Medulla oblongata (tissue), 1 donor: ENCODE measurements around the gene MB.
A peak's percentile ranks its signal among the peaks of the same experiment; 100 is the strongest.

Experiments used
- DNase-seq: peaks from one replicate; pipeline ENCODE4 v3.0.0-alpha.2; 2015; ENCODE audit errors: extremely low spot score

Gene MB

DNA sequence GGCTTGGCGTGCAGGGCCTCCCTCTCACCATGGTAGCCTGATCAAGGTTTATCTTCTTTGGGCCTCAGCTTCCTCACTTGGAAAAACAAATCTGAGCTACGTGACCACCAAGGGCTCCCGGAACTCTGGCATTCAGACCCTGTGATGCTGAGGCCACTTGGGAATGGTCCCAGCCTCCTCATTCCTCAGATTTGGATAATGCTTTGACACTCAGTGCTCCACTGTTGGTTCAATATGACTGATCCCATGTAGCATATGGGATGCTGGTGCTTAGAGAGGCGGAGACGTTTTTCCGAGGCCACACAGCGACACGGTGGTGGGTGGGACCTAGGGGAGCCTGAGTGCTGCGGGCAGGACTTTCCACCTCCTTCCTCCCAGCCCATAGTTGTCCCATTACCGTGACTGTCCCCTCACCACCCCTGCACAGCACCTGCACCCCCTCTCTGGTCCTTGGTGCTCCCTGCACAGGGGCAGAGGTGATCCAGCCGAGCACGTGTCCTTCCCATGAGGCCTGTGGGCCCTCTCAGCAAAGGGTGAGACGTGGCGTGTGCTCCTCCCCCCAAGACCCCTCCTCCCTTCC lies 23.1 kb downstream of the MB start:
- no peak for DNase-seq

DNA sequence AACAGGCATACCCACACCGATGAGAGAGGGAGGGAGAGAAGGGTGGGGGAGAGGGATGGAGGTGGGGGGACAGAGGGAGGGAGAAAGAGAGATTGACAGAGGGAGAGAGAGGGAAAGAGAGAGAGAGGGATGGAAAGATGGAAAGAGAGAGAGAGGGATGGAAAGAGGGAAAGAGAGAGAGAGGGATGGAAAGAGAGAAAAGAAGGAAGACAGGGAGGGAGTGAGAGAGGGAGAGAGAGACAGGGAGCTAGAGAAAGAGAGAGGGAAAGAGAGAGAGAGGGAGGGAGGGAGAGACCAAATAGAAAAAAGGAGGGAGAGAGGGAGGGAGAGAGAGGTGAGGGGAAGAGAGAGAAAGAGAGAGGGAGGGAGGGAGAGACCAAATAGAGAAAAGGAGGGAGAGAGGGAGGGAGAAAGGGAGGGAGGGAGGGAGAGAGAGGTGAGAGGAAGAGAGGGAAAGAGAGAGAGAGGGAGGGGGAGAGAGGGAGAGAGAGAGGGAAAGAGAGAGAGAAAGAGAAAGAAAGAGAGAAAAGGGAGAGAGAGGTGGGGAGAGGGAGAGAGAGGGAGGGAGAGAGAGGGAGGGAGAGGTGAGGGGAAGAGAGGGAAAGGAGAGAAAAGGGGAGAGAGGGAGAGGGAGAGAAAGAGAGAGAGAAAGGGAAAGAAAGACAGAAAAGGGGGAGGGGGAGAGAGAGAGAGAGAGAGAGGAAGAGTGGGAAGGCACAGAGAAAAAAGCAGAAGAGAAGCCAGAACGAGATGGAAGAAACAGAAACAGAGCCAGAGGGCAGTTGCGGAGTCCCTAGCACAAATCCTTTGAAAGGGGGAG lies 23.8 kb downstream of the MB start:
- DNase-seq: no peak

DNA sequence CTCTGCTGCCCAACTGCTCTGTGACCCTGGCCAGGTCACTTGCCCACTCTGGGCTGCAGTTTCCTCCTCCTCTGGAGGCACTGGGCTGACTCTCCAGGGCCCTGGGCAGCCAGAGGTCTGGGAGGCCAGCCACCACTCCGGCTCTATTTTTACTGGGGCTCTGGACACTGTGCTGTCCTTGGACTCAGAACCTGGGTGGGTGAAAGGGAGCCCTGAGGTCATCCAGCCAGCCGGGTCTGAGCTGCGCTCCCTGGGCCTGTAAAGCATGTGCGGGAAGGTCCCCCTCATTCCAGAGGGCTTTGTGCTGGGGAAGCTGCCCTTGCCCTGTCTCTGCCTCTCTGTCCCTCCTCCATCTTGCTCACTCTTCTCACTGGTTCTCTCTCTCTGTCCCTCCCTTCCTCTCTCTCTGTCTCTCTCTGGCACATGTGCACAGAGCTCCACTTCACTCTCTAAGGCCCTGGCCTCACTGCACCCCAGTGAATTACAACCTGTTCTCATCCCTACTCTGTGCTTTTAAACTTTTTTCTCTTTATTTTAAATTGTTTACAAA lies 24.6 kb downstream of the MB start:
- DNase-seq: no peak

DNA sequence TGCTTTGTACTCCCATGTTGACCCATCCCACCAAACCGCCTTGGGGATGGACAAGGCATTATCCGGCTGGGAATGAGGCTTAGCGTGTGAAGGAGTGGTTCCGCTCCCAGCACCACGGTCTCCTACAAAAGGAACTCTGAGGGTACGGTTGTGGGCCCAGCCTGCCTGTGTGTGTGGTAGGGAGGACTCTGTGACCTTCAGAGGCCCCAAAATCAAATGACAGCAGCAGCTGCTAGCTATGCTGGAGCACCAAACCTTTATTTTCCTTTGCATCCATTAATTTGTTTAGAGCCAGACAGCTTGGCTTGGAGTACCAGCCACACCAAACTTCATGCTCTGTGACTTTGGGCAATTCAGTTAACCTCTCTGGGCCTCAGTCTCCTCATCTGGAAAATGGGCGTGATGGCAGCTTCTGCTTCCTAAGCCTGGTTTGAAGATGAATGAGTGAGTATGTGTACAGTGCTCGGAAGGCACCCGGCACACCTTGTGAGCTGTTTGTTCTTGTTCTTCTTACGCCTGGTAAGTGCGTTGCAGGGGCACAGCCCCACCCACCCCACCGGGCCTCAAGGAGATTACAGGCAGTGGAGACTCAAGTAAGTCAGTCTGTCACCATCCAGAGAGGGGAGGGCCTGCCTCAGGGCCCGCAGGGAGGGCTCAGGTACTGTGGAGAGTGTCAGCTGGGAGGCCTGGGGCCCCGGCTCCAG lies 25.3 kb downstream of the MB start:
- no peak for DNase-seq

DNA sequence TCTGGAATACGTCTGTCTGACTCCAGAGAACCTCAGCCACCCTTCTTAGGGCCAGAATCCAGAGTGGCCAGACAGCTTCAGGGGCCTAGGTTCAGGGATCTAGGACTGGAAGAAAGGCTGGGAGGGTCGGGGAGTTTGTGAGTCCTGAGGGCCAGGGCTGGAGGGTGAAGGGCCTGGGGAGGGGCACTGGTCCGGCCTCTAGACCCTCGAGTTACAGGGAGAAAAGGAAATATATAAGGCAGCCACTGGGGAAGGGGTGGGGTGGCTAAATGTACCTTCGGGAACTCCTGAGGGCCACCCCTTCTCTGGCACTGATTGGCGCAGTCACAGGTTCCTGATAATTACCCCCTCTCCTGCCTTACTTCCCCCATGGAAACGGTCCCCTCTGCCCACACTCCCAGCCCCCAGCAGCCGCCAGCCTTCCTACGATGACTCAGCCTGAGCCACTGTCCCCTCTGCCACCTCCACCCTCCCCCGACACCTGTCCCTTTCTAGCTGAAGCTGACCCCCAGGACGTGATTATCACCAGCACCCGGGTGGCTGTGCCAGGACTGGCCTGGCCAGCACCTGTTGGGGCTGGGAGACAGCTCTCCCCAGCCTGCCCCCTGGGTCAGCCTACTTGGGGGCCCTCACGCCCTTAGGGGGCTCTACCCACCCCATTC lies 26.4 kb downstream of the MB start:
- no peak for DNase-seq

DNA sequence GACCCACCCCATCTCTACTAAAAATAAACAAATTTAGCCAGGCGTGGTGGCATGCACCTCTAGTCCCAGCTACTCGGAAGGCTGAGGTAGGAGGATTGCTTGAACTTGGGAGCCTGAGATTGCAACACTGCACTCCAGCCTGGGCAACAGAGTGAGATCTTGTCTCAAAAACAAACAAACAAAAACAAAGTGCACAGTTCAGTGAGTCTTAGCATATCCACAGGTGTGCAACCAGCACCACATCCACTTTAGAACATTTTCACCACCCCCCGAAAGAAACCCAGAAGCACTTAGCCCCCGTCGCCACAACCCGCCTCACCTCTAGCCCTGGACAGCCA lies 27.4 kb downstream of the MB start:
- no peak for DNase-seq

DNA sequence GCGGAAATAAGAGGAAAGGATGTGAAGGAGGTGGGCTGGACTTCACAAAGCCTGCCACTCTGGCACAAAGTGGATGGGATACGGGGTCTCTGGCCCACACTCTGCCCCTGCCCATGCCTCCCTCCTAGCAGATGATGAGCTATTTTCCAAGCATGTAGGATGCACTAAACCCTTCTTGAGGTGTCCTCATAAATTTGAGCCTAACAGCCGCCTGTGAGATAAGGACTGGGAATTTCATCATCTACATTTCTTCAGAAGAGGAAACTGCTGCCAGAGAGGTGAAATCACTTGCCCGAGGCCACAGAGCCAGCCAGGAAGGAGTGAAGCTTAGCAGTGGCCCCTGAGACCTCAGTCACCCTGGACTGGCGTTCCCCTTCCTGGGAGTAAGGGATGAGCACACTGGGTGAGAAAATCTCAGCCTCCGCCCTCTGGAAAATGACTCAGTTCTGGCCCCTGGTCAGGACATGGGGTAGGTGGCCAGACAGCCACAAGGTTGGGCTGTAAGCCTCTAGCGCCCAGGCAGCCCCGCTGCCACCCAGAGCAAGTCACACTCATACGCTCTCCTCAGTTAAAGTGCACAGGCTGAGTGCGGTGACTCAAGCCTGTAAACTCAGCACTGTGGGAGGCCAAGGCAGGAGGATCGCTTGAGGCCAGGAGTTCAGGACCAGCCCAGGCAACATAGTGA lies 27.9 kb downstream of the MB start:
- DNase-seq: no peak

DNA sequence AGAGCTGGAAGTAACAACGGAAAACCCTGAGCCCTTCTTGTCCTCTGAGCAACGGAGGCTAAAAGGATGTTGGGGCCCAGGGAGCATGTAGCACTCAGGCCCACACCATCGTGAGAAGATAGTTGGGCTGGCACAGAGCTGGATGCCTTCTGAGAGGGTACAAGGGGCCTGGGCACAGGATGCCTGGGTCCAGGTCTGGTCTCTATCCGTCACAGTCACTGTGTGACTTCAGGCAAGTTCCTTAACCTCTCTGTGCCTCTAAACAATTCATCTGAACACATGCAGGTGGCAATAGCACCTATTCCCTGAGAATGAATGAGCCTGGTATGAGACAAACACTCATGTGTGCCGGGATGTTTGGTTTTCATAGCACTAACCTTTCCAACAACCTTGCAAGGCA lies 29.2 kb downstream of the MB start:
- no peak for DNase-seq

DNA sequence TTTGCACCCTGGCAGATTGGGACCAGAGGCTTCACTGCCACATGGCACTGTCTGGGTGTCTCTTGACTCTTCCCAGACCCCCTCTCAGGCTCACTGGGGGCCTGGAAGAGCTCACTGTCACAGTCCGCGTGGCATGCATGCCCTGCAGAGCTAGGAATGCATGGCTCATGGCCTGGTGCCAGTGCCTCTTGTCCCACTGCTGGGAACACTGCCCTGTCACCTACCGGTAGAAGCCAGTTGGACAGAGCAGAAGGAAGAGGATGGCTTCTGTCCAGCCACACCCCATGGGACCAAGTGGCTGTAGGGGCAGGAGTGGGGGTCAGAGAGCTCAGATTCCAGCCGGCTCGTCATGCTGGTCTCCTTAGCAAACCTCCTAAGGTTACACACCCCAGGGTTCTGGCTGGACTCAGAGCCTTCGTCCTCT lies 29.7 kb downstream of the MB start:
- DNase-seq: peak; percentile 55

DNA sequence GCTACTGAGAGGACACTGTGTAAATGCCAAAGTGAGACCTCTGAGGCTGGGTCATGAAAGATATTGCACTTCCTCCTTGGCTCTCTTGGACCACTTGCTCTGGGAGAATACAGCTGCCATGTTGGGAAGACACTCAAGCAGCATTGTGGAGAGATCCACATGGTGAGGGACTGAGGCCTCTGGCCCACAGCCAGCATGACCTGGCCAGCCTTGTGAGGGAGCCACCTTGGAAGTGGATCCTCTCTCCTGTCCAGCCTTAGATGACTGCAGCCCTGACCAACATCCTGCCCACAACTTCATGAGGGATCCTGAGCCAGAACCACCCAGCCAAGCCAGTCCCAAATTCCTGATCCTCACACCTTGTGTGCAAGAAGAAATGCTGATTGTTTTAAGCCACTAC lies 30.4 kb downstream of the MB start:
- DNase-seq: no peak

DNA sequence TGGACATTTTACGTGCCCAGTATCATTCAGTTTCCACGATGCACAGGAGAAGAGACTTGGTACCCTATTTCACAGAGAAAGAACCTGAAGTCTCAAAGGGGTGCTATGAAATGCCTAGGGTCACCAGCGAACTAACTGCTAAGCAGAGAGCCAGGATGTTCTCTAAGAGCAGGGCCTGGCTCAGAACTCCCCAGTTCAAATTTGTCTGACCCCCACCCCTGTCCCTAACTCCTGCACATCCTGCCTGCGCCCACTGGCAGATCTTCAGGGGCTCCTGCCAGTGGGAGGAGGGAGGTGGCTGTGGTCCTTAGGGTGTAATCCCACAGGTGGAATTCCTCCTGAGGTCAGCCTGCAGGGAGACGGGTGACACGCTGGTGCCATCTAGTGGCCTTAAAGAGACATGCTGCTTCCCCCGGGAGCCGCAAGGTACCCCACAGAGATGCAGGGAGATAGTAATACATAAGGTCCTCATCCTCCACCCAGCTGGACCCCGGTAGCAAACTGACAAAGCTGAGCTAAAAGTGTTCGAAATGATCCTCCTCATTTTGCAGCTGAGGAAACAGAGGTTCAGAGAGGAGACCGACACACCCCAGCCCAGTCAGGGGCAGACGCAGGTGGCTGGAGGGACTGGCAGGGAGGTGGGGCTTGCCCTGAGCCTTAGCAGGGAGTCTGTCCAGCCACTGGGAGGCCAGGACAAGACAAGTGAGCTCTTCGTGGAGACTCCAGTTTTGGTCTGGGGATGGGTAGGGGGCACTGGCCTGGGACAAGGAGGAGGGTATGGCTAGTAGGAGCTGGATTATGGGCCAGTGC lies 34.1 kb downstream of the MB start:
- peak; percentile 73 for DNase-seq

DNA sequence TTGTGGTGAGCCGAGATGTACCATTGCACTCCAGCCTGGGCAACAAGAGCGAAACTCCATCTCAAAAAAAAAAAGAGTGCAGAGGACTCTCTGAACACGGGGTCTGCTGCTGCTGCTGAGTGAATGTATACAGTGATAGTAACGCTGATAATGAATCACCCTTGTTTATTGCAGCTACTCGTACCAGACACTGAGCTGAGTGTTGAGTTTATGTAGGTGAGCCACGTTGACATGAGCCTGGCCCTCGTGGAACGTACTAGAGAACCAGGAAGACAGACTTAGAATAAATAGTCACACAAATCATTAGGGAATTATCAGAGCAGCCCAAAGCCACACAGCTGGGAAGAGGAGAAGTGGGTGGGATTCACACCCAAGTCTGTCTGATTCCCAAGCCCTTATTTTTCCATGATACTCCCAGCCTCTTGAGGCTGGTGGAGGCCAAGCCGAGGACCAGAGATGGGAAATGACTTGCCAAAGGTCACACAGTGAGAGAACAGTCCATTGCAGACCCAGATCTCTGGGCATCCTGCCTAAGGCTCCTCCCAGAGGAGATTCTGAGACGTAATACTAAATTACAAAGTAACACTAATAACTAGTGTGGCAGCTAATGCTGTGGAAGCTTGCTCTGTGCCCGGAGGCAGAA lies 34.8 kb downstream of the MB start:
- no peak for DNase-seq

DNA sequence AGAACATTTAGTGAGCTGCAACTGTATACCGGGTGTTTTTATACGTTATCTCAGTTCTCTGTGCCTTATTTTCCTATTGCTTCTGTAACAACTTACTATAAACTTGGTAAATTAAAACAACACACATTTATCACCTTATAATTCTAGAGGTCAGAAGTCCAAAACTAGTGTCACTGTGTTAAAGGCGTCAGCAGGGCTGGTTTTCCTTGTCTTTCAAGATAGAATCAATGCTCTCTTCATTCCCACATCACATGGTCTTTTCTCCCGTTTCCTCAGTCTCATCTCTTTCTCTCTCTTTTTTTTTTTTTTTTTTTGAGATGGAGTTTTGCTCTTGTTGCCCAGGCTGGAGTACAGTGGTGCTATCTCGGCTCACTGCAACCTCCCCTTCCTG lies 36.1 kb downstream of the MB start:
- no peak for DNase-seq

DNA sequence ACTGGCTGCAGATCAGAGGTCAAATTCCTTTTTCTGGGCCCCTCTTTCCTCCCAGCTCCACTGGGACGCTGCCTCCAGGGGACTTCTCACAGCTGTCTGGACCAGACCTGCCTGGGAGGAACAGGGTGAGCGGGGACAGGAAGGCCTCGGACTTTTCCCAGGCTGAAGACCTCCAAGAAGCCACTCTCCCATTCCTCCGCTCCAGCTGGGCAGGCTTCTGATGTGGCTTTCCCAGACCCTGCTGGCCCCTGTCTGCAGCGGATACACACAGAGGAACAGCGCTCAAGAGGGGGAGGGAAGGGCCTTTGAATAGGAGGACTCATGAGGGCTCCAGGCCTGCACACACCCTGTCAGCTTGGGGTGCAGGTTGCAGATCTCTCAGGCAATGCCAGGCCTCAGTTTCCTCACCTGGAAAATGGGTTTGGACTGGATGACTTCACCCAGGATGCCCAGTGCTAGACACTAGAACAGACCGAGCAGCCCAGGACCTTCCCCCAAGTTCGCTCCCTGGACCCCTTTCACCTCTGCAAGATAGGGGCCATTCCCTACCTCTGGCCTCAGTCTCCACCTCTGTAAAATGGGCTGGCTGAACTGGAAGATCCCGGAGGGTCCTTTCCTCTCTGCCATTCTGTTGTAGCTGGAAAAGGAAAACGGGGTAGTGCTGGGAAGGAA lies 36.6 kb downstream of the MB start:
- DNase-seq: no peak

DNA sequence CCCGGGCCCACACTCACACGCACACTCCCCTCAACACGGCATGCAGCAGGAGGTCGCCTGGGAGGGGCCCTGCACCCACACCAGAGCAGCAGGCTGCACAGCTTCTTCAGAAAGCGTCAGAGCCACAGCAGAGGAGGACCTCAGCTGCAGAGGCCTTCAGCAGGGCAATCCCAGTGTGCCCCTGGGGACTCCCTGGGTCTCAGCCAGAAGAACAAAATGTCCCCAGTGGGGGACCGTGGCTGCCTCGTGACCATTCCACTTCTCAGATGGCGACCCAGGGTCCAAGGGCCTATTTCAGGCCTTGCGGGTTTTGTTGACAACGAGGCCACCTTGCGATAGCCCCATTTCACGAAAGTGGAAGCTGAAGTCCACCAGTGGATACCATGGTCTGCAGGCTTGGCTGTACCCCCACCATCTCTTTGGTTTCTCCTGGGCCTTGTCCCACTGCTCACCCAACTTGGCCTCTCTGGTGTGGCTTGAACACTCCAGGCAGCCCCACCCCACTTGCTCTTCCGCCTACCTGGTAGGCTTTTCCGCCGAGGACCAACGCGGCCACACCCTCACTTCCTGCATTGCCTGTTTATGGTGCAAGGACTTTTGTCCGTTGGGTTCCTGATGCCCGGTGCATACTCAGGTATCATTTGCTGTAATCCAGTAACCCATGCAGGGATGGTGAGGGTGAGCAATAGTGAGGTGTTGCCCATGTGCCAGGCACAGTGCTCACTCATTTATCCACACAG lies 38.1 kb downstream of the MB start:
- DNase-seq: no peak

DNA sequence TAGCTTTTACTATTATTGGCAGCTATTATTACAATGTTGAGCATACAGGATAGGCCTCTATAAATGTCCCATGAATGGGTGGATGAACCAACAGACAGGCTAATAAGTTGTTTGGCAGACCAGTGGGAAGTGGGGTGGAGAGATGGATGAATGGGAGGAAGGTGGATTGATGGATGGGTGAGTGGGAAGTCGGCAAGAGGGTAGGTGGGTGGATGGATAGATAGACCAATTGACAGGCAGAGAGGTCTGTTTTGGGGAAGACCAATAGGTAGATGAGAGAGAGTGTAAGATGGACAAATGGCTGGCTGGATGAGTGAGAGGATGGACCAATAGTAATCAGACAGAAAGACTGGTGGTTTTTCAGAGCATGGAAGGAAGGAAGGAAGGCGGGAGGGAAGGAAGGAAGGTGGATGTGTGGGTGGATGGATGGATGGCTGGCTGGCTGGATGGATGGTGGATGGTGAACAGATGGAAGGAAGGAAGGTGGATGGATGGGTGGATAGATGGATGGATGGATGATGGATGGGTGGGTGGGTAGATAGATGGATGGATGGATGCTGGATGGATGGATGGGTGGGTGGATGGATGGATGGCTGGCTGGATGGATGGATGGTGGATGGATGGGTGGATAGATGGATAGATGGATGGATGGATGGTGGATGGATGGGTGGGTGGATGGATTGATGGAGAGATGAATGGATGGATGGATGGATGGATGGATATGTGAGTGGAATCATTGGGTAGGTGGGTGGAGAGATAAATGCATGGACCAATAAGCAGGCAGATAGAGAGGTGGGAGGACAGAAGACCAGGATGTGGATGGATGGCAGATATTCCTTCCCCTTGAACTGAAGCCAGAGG lies 39.1 kb downstream of the MB start:
- no peak for DNase-seq

DNA sequence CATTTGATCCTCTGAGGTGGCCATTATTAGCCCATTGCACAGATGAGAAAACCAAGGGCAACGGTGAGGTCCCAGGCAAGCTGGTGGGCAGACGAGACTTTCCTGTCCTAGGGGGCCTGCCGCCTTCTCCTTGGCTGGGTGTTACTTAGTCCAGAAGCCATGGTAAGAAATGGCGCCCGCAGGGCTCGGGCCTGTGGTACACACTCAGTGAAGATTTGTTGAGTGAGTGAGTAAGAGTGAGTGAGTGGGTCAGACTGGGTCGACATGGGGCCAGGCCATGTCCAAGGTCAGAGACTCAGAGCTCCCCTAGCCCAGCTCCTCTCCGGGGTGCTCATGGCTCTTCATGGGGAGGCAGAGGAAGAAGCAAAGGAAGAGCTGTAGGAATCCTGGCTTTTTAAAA lies 40.5 kb downstream of the MB start:
- DNase-seq: no peak

DNA sequence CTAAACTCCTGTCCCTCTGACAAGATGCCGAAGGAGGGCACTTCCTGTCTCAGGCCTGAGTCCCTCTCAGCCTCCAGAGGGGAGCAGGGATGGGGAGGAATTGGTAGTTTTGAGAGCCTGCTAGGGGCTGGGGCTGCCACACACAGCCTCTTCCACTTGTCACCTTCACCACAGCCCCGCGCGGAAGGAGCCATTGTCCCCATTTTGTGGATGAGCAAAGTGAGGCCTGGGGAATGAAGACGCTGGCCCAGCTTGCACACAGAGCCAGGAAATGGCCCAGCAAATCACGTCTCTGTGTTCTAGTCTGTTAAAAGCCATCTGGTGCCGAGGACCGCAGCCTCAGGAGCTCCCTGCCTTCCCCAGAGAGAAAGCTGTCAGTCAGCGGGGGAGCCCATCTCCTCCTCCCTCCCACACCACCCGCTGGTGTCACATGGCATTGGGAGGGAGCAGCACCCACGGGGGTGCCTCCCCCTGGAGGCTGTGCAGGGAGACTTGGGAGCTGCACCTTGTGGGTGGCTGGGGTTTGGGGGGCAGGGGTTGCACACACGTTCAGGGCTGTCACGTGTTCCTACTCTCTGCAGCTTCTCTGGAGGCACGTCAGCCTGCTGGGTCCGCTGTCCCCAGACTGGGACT lies 41.9 kb downstream of the MB start:
- no peak for DNase-seq
